HepG2 (cell line): Measurements from ENCODE around the gene FRMD4A. TPM values are rescaled to one million over a fixed set of nuclear protein-coding genes. Genes with fewer than 3 reads are reported as not detected.

Experiments
- ARNTL ChIP-seq: sonication (generic); formaldehyde crosslinking; IDR thresholded peaks from 2 replicates; pipeline ENCODE4 v1.4.0; 2020; ENCODE audit warnings: mild to moderate bottlenecking, missing genetic modification reagents
- FOXK2 ChIP-seq: fragments of 450-650 bp; IDR thresholded peaks from 2 replicates; pipeline ENCODE4 v1.6.1; 2016
- HHEX ChIP-seq: IDR thresholded peaks from 2 replicates; pipeline ENCODE4 v1.6.1; 2016; ENCODE audit warnings: control low read depth
- HINFP ChIP-seq: sonication (generic); formaldehyde crosslinking; IDR thresholded peaks from 2 replicates; pipeline ENCODE4 v1.4.0; 2020; ENCODE audit warnings: low read depth, mild to moderate bottlenecking, missing genetic modification reagents
- MXD4 ChIP-seq: IDR thresholded peaks from 2 replicates; pipeline ENCODE4 v1.6.1; 2016; ENCODE audit warnings: mild to moderate bottlenecking, missing biosample characterization, missing genetic modification reagents
- PAXIP1 ChIP-seq: sonication (generic); formaldehyde crosslinking; conservative IDR thresholded peaks from 2 replicates; pipeline ENCODE4 v1.4.0; 2020; ENCODE audit warnings: mild to moderate bottlenecking, missing genetic modification reagents, moderate library complexity
- ZMAT3 ChIP-seq: sonication (generic); formaldehyde crosslinking; conservative IDR thresholded peaks from 2 replicates; pipeline ENCODE4 v1.7.0; 2021; ENCODE audit warnings: missing genetic modification reagents
- polyA plus RNA-seq, 8 experiments: library from polyadenylated mRNA; depleted of rRNA in 3 of 8; stranded (reverse) in 7 of 8; unstranded in 1 of 8; fragments of >200 nt; fragmentation: Illumina TruSeq in 4 of 8; extraction: Trizol in 4 of 8; gene quantifications; 2 replicates each; pipeline versions ENCODE4 v1.2.1 to v1.2.3, GENCODE V29; 2011 to 2016; ENCODE audit warnings: low read depth in 4 of 8, missing spikeins in 1 of 8, mixed read lengths in 1 of 8; ENCODE audit not compliant: insufficient read depth in 1 of 8
- total RNA-seq, 5 experiments: library from RNA; depleted of rRNA; stranded (reverse); fragments of >200 nt; fragmentation: Illumina TruSeq; extraction: Trizol; gene quantifications; 2 replicates each; pipeline ENCODE4 v1.2.3, GENCODE V29; 2016; ENCODE audit warnings: low read depth in 1 of 5
- TF ChIP-seq, protein P1 (sequence below): sonication (generic); formaldehyde crosslinking; IDR thresholded peaks from 2 replicates; pipeline ENCODE4 v1.4.0; 2020; ENCODE audit warnings: missing genetic modification reagents
- TF ChIP-seq, protein P2 (sequence below), 2 experiments: fragments of 450-650 bp in 1 of 2; sonication (generic) in 1 of 2; formaldehyde crosslinking in 1 of 2; IDR thresholded peaks; 2 replicates each; pipeline versions ENCODE4 v1.6.1 to v1.8.0; 2016 to 2022; ENCODE audit warnings: antibody characterized with exemption in 1 of 2, mild to moderate bottlenecking in 1 of 2, missing genetic modification reagents in 1 of 2
- TF ChIP-seq, protein P3 (sequence below): sonication (generic); formaldehyde crosslinking; IDR thresholded peaks from 2 replicates; pipeline ENCODE4 v1.4.0; 2020; ENCODE audit warnings: missing genetic modification reagents; ENCODE audit errors: not compliant biosample characterization

FRMD4A gene
- total and polyA plus RNA-seq, 2 of the 13 experiments (the other 11 are each of a cell fraction or from before 2014, with no cell fraction given), result 0.09 to 0.26 TPM

GRCh38 chr10:13765641-13766341, 564.9 kb downstream of the FRMD4A start (continued):
- TF ChIP-seq, protein P1, sequence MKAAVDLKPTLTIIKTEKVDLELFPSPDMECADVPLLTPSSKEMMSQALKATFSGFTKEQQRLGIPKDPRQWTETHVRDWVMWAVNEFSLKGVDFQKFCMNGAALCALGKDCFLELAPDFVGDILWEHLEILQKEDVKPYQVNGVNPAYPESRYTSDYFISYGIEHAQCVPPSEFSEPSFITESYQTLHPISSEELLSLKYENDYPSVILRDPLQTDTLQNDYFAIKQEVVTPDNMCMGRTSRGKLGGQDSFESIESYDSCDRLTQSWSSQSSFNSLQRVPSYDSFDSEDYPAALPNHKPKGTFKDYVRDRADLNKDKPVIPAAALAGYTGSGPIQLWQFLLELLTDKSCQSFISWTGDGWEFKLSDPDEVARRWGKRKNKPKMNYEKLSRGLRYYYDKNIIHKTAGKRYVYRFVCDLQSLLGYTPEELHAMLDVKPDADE (CRISPR knock-in tag), result no peak
- TF ChIP-seq, protein P2, sequence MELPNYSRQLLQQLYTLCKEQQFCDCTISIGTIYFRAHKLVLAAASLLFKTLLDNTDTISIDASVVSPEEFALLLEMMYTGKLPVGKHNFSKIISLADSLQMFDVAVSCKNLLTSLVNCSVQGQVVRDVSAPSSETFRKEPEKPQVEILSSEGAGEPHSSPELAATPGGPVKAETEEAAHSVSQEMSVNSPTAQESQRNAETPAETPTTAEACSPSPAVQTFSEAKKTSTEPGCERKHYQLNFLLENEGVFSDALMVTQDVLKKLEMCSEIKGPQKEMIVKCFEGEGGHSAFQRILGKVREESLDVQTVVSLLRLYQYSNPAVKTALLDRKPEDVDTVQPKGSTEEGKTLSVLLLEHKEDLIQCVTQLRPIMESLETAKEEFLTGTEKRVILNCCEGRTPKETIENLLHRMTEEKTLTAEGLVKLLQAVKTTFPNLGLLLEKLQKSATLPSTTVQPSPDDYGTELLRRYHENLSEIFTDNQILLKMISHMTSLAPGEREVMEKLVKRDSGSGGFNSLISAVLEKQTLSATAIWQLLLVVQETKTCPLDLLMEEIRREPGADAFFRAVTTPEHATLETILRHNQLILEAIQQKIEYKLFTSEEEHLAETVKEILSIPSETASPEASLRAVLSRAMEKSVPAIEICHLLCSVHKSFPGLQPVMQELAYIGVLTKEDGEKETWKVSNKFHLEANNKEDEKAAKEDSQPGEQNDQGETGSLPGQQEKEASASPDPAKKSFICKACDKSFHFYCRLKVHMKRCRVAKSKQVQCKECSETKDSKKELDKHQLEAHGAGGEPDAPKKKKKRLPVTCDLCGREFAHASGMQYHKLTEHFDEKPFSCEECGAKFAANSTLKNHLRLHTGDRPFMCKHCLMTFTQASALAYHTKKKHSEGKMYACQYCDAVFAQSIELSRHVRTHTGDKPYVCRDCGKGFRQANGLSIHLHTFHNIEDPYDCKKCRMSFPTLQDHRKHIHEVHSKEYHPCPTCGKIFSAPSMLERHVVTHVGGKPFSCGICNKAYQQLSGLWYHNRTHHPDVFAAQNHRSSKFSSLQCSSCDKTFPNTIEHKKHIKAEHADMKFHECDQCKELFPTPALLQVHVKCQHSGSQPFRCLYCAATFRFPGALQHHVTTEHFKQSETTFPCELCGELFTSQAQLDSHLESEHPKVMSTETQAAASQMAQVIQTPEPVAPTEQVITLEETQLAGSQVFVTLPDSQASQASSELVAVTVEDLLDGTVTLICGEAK (IDR thresholded peaks at IDR 0.05), result no peak
- TF ChIP-seq, protein P2 (CRISPR knock-in tag; IDR thresholded peaks at IDR 0.05), result no peak
- TF ChIP-seq HINFP (CRISPR knock-in tag) (no peak), FOXK2 (no peak), ZMAT3 (CRISPR knock-in tag) (no peak), ARNTL (CRISPR knock-in tag) (no peak), HHEX (CRISPR knock-in tag) (no peak), MXD4 (CRISPR knock-in tag) (0 out of 2 replicates have a peak, but pooled peaks have one; percentile 15), PAXIP1 (CRISPR knock-in tag) (peak; percentile 82)
- TF ChIP-seq, protein P3, sequence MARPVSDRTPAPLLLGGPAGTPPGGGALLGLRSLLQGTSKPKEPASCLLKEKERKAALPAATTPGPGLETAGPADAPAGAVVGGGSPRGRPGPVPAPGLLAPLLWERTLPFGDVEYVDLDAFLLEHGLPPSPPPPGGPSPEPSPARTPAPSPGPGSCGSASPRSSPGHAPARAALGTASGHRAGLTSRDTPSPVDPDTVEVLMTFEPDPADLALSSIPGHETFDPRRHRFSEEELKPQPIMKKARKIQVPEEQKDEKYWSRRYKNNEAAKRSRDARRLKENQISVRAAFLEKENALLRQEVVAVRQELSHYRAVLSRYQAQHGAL (CRISPR knock-in tag), result no peak
